GM19193 (cell line): ENCODE data around the gene KRT6B.

Experiments used
- POLR2A ChIP-seq: IDR thresholded peaks from 4 replicates; pipeline ENCODE4 v1.6.1; 2011; ENCODE audit not compliant: insufficient read depth, insufficient read length; ENCODE audit errors: extremely low read depth

Gene KRT6B

DNA sequence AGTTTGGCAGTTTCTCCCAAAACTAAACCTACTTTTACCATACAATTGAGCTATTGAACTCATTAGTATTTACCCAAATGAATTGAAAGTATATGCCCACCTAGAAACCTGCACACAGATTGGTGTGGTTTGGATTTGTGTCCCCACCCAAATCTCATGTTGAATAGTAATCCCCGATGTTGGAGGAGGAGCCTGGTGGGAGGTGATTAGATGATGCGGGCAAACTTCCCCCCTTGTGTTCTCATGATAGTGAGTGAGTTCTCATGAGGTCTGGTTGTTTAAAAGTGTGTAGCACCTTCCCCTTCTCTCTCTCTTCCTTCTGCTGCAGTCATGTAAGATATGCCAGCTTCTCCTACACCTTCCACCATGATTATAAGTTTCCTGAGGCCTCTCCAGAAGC lies 25.7 kb upstream of the KRT6B start:
- no peak for TF ChIP-seq POLR2A

DNA sequence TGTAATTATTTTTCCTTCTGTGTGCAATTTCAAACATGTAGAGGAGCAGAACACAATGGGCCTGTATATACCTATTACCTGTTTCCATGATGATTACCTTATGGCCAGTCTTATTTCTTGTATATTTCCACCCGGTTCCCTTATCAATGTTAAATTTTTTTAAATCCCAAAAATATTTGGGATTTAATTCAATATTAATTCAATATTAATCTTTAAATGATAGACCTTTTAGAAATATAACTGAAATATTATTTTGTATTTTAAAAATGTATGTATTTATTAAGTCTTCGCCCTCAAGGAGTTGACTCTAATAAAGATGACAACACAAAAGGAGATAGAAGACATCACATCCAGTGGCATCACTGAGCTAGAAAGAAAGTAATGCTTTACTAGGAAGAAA lies 22.3 kb upstream of the KRT6B start:
- no peak for TF ChIP-seq POLR2A

DNA sequence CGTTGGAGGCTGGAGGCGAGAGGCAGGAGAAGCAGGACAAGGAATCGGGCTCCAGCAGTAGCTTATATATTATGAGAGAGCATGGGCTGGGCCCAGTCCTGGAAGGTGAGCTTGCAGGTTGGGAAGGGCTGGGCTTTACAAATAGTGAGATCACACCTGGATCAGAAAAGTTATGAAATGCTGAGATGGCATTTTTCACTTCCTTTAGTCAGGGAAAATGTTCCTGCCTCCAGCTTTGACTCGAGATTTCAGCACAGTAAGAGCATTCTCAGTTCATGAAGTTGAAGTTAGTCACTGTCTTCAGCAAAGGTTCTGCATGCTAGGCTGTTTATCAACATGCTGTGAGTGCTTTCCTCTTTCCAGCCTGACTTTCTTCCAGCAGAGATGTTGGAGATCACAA lies 21.8 kb upstream of the KRT6B start, which contains the start of gene KRT6C:
Gene KRT6C, minus strand, starts transcription at position 38 of the 400 bp plus-strand sequence. CDS start 68 bp downstream, outside the sequence.
- no peak for TF ChIP-seq POLR2A

DNA sequence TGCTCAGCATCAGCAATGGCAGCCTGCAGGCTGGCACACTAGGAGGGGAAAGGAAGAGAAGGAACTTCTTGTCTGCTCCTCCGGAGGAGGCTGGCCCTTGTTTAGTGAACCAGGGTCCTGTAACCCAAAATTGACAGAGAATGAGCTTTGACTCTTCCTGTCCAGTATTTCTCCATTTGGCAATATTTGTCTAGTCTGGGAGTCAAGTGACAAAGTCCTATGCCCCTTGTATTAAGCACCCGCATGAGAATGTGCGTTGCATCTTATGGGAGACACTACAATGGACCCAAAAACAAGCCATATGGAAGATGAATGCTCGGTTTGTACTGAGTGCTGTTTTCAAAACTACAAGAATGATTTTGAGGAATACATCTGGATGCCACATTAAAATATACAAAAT lies 17.9 kb upstream of the KRT6B start:
- no peak for TF ChIP-seq POLR2A

DNA sequence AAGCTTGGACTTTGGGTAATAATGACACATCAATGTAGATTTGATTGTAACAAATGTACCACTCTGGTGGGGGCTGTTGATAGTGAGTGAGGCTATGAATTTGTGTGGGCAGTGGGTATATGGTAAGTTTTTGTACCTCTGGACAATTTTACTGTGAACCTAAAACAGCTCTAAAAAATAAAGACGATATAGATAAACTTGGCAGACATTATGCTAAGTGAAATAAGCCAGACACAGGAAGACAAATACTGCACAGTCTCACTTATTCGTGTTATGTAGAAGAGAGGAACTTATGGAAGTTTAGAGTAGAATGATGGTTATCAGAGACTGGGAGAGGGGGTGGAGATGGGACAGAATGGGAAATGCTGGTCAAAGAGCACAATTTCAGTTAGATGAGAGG lies 13.0 kb upstream of the KRT6B start:
- TF ChIP-seq POLR2A = no peak

DNA sequence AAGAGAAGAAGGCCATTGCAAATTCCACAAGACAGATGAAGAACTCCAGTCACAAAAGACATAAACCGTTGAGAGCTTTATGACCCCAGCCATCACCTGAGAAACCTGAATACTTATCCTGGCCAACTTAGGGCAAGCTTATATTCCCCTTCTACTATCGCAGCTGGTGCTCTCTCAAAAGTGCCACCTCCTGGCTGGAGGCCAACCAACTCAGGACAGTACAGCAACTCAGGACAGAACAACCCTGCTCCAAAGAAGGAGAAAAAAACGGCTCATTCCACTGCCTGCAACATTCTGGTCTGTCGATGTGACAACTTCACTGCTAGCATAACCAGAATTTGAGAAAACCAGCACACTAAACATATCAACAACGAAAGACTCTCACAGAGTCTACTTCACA lies 9.7 kb upstream of the KRT6B start:
- TF ChIP-seq POLR2A = no peak

DNA sequence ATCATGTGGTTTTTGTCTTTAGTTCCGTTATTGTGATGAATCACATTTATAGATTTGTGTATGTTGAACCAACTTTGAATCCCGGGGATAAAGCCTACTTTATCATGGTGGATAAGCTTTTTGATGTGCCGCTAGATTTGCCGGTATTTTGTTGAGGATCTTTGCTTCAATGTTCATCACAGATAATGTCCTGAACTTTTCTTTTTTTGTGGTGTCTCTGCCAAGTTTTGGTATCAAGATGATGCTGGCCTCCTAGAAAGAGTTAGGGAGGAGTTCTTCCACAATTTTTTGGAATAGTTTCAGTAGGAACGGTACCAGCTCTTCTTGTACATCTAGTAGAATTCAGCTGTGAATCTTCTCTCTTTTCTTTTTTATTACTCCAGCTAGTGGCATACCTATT lies 6.9 kb upstream of the KRT6B start:
- TF ChIP-seq POLR2A = no peak

DNA sequence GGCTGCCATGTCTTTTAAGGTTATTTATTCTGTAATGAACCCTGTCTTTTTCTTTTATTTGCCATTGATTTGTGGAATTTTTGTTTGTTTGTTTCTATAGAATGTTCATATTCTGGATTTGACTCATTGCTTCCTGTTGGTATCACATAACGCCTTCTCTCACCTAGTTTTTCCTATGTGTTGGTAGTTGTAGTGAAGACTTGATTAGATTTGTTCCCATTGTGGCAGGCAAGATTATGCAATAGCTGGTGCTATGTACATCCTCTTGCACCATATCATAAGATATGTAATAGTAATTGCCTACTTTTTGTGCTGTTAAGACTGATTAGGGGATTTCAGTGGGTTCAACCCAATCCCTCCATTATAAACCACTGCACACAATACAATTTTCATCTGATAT lies 3.9 kb upstream of the KRT6B start:
- TF ChIP-seq POLR2A = no peak

DNA sequence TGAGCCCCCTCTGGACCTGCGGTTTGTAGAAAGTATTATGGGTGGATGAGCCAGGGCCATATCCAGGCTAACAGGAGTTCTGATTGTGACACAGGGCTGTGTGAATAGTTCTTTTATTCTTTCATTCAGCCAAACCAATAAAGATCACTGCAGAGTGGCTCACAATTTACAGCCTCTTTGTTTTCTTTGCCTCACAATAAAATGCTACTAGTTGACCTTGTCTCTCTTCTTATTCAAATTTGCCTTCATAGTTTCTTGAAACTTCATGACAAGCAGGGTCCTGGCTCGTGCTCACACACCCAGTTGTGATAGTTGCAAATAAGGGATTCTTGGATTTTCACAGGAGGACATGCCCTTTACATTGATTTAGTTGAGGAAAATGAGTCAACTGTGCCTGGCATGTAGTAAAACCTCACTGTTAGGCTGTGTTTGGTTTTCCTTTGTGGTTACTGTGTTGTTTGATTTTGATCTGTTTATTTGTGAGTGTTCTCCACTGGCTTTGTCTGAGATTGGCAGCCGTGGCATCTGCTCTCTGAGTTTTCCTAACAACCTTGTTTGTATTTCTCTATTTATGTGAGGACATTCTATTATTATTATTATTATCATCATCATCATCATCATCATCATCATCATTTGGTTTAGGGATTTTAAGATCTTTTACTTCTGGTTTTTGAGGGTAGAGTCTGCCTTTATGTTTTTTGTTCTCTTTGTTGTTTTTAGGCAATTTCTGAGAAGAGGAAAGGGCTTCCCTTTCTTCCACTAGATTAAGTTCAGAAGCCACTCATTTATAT lies 2.7 kb upstream of the KRT6B start:
- TF ChIP-seq POLR2A = no peak

DNA sequence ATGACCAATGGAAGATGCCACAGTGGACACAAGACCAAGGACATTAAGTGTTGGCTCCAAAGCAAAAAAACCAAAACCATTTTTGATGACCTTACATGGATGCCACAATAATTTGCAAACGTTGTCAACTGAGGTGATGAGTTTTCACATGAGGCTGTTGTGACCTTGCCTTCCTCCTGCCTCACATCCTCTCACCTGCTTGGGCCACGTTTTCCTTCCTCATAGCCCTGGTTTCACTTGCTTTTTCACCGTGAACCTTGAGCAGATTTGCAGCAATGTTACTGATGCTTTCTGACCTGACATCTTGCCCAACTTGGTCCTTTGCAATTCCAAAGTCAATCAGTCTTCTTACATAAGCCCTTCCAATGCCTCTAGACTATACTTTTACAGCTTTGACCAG lies 3.7 kb downstream of the KRT6B start:
- no peak for TF ChIP-seq POLR2A

DNA sequence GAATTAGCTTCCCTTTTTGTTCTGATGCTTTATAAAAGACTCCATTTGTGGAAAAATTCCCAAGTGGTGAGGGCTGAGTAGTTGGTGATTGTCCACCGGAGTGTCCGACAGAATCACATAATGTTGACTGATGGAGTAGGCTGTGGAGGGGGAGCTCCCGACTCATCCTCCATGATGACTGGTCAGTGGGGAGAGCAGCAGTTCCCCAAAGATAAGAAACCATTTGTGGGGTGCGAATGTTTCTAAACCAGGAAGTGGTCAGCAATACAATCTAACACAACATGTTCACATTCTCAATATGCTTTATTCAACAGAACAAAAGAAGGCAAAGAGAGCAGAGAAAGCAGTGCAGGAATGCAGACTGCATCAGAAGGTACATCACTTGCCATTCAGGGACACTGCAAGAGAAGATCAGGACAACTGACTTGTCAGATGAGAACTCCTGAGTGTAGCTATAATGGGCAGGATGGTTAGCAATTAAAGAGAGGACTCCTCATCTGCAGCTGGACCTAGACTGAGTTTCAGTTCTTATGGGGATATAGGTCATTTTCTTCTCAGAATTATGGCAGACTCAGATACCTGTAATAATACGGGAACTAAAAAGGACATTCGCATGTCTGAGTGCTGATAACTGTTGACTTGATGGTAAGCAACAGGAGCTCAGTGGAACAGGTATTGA lies 5.4 kb downstream of the KRT6B start:
- TF ChIP-seq POLR2A = no peak

DNA sequence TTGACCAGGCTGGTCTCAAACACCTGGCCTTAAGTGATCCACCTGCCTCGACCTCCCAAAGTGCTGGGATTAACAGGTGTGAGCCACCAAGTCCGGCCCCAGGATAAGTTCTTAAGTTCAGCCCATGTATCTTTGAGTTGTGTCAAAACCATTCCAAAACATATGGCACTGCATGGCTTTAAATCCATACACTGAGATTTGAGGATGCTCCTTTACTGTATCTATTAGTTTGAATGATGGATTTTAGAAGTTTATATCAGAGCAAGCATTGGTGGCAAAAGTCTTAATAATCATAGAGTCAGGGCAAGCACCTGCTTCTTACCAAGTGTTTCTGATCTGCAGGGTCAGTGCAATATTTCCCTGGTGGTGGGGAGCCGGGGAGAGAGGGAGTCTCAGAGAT lies 6.1 kb downstream of the KRT6B start:
- TF ChIP-seq POLR2A = no peak

DNA sequence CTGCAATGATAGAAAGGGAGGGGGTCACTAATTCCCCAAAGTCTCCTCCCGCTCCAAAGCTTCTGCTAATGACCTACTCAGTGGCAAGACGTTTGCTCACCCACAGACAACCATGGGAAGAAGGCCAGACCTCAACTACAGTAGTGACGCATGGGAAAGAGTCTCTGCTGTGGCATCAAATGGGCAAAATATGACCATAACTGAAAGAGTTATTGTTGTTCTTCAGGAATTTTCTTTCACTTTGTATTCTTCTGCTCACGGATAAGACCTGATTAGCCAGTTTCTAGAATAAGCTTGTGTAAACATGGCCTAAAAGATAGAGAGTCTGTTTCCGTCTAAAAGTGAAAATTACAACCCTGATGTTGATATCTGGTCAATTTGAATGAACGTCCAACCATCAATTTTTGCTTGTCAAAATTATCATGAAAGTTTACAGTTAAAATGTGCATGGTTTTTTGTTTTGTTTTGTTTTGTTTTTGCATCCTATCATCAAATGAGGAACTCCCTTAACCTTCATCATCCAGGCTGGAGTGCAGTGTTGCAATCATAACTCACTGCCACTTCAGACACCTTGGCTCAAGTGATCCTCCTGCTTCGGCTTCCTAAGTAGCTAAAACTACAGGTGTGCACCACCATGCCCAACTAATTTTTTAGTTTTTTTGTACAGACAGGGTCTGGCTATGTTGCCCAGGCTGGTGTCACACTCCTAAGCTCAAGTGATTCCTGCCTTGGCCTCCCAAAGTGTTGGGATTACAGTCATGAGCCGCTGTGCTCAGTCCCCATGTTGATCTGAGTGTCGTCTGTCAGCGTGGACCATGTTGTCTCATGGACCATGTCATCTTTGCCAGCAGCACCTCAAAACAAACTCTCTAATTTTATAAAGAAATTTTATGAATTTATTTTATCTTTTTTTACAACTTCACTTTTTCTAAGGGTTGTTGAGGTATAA lies 7.0 kb downstream of the KRT6B start:
- no peak for TF ChIP-seq POLR2A

DNA sequence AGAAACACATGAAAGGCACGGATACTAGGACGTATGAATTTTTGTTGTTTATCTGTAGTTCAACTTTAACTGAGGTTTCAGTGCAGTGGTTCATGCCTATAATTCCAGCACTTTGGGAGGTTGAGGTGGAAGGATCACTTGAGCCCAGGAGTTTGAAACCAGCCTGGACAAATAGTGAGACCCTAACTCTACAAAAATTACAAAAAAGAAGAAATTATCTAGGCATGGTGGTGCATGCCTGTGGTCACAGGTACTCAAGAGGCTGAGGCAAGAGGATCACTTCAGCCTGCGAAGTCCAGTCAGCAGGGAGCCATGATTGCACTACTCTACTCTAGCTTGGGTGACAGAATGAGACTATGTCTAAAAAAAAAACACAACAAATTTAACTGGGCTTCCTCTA lies 8.0 kb downstream of the KRT6B start:
- no peak for TF ChIP-seq POLR2A

DNA sequence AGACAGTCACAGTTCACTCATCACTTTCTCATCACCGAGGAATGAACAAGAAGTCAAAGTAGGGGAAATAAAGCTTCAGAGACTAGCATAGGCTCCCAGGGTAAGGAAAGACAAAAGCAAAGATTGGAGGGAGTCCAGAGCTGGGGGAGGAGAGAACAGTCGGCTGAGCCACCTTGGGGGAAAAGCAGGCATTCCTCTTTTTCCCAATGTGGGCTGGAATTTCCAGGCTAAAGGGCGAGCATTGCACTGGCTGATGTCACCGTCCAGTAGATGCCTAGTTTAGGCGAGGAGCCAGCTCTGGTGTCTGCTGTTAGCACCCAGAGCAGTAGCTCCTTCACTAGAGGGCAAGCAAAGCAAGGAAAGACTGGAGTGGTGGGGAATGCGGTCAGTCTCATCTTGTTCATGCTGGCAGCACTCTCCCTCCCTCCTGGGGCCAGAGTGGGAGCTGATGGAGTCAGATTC lies 9.3 kb downstream of the KRT6B start:
- TF ChIP-seq POLR2A = no peak

DNA sequence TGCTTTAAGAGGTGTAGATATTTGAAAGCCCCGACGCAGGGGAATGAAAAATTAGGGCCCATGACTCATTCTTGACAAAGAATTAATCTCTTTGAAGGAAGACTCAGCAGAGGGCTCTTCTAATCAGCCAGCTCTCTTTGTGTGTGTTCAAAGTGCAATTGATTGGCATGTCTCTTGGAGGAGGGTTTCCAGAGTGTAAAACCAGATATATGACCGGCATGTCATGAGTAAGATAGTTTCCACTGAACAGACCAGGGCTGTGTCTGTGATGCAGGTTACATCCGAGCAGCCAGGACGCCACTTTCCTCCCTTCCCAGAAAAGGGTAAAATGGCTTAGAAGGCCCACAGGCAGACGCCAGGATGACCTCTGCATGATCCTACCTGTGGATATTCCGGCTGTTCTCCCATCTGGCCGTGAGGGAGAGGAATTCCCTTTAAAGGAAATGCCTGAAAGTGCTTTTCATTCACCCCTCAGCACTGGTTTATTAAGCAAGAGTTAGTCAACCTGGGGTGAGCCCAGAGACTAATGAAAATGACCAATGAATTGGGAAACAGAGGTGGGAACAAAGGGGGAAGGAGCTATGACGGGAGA lies 10.5 kb downstream of the KRT6B start:
- TF ChIP-seq POLR2A = no peak
